A673 (cell line): ENCODE measurements around the gene SPACA6. TPM values are rescaled to one million over a fixed set of nuclear protein-coding genes. Genes with fewer than 3 reads are reported as not detected.
A peak's percentile ranks its signal among the peaks of the same experiment; 100 is the strongest.

Source experiments
- BruUV-seq: library from RNA; stranded (reverse); fragments of 400-500 nt; replicated peaks from 2 replicates; lab custom pipeline; 2021; lab: Mats Ljungman, UMichigan
- CTCF ChIA-PET: fragments of 300-600 bp; sonication (Branson Sonifier 250); formaldehyde crosslinking; loops from one replicate; lab custom pipeline; 2022; ENCODE audit warnings: antibody characterized with exemption; lab: Charles Lee
- POLR2A ChIA-PET: fragments of 300-600 bp; sonication (Branson Sonifier 250); formaldehyde crosslinking; loops from one replicate; lab custom pipeline; 2022; ENCODE audit warnings: antibody characterized with exemption; ENCODE audit not compliant: low non-redundant PET; lab: Charles Lee
- DNase-seq: peaks from one replicate; pipeline ENCODE4 v3.0.0-alpha.2; 2015; ENCODE audit warnings: low spot score
- H3K27ac ChIP-seq: fragments of 200-600 bp; sonication (generic); 2 replicates; pipeline ENCODE4 v1.5.1; 2016; ENCODE audit warnings: mixed run types, low read depth, mild to moderate bottlenecking, mixed read lengths, antibody characterized with exemption, low read length; ENCODE audit not compliant: poor library complexity, severe bottlenecking
- H3K27me3 ChIP-seq: fragments of 200-600 bp; sonication (generic); replicated peaks from 2 replicates; pipeline ENCODE4 v1.6.1; 2017; ENCODE audit warnings: mixed run types, low read depth, mild to moderate bottlenecking, mixed read lengths, antibody characterized with exemption, low read length; ENCODE audit not compliant: insufficient read depth, poor library complexity
- H3K36me3 ChIP-seq: fragments of 200-600 bp; sonication (generic); 2 replicates; pipeline ENCODE4 v1.6.1; 2016; ENCODE audit warnings: mixed run types, mild to moderate bottlenecking, mixed read lengths, antibody characterized with exemption, low read length; ENCODE audit not compliant: insufficient read depth, poor library complexity, severe bottlenecking
- H3K4me1 ChIP-seq: fragments of 200-600 bp; sonication (generic); 2 replicates; pipeline ENCODE4 v1.6.1; 2017; ENCODE audit warnings: mixed run types, mild to moderate bottlenecking, mixed read lengths, antibody characterized with exemption, low read length; ENCODE audit not compliant: insufficient read depth, poor library complexity, severe bottlenecking
- H3K4me3 ChIP-seq: fragments of 200-600 bp; sonication (generic); 2 replicates; pipeline ENCODE4 v1.5.1; 2016; ENCODE audit warnings: low read depth, mixed run types, mild to moderate bottlenecking, mixed read lengths, low read length; ENCODE audit not compliant: poor library complexity, severe bottlenecking
- H3K9me3 ChIP-seq: fragments of 200-600 bp; sonication (generic); 2 replicates; pipeline ENCODE4 v1.6.1; 2016; ENCODE audit warnings: mixed run types, low read depth, mild to moderate bottlenecking, mixed read lengths, antibody characterized with exemption, low read length; ENCODE audit not compliant: poor library complexity, severe bottlenecking
- EZH2 ChIP-seq: fragments of 200-600 bp; sonication (generic); IDR thresholded peaks from 2 replicates; pipeline ENCODE4 v1.6.1; 2017; ENCODE audit warnings: borderline replicate concordance, low read depth, mild to moderate bottlenecking, mixed read lengths, antibody characterized with exemption, low read length; ENCODE audit not compliant: poor library complexity, severe bottlenecking
- intact Hi-C: fragments of 100-400 bp; cut with micrococcal nuclease; formaldehyde crosslinking; loops from one replicate; pipeline ENCODE4 v1.10.0; 2022; ENCODE audit not compliant: unreplicated experiment
- total RNA-seq: library from RNA; stranded (reverse); gene quantifications from 2 replicates; pipeline ENCODE4 v1.2.3, GENCODE V29; 2021
- TF ChIP-seq, protein P1 (sequence below): fragments of 300-800, 200-600 bp; sonication (generic); conservative IDR thresholded peaks from 2 replicates; pipeline ENCODE4 v1.5.1; 2017; ENCODE audit warnings: low read depth, mild to moderate bottlenecking, antibody characterized with exemption, low read length, moderate library complexity, mixed read lengths

The SPACA6 gene
- total RNA-seq, 1 experiment from 2014 or later, result 28.6 TPM

DNA sequence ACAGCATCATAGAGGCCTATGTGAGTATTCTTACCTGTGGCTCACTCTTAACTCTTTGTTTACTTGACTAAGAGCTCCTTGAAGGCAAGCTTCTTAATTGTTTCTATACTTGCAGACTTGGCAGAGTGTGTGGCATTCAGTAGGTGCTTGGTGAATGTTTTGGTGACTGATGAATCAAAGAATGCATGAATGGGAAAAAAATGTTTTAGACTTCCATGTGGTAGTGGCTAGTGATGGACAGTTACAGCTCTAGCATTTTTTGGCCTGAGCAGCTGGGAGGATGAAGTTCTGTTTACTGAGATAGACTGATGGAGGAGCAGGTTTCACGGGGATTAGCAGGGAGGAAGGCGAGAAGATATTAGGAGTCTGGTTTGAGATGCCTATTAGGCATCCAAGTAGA lies 17.0 kb downstream of the SPACA6 start:
- intact Hi-C loops, result no loop called here
- no TSS peak for BruUV-seq
- POLR2A ChIA-PET, result interaction anchor here (0.6 kb wide), 2 partner anchors 8 to 1086 kb away, joined by 3 to 4 read pairs; no protein-coding TSS in a partner anchor
- Histone ChIP-seq H3K4me1 (no peaks in the 10 kb centered on the region), H3K4me3 (no peak overlapping the region), H3K27ac (no peak overlapping the region), H3K27me3 (peaks cover 7% of the 10 kb centered on the region), H3K36me3 (peaks cover 16% of the 10 kb centered on the region), H3K9me3 (no peaks in the 10 kb centered on the region)
- DNase-seq, result no peak
- TF ChIP-seq EZH2, result no peak
- TF ChIP-seq, protein P1, sequence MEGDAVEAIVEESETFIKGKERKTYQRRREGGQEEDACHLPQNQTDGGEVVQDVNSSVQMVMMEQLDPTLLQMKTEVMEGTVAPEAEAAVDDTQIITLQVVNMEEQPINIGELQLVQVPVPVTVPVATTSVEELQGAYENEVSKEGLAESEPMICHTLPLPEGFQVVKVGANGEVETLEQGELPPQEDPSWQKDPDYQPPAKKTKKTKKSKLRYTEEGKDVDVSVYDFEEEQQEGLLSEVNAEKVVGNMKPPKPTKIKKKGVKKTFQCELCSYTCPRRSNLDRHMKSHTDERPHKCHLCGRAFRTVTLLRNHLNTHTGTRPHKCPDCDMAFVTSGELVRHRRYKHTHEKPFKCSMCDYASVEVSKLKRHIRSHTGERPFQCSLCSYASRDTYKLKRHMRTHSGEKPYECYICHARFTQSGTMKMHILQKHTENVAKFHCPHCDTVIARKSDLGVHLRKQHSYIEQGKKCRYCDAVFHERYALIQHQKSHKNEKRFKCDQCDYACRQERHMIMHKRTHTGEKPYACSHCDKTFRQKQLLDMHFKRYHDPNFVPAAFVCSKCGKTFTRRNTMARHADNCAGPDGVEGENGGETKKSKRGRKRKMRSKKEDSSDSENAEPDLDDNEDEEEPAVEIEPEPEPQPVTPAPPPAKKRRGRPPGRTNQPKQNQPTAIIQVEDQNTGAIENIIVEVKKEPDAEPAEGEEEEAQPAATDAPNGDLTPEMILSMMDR, result no peak
- CTCF ChIA-PET, result interaction anchor here (0.6 kb wide), 1 partner anchor 10 kb away, joined by 4 read pairs; no protein-coding TSS in a partner anchor

DNA sequence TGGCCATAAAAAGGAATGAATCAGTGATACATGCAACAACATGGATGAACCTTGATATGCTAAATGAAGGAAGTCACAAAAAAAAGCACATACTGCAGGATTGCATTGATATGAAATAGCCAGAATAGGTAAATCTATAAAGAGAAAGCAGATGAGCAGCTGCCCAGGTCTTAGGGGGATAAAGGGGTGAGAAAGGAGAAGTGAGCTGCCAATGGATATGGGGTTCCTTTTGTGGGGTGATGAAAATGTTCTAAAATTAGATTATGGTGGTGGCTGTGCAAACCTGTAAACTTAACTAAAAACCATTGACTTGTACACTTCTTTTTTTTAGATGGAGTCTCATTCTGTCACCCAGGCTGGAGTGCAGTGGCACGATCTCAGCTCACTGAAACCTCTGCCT lies 18.6 kb downstream of the SPACA6 start:
- Histone ChIP-seq H3K36me3 (peaks cover 3% of the 10 kb centered on the region), H3K4me1 (no peaks in the 10 kb centered on the region), H3K27me3 (peaks cover 16% of the 10 kb centered on the region), H3K4me3 (no peak overlapping the region), H3K9me3 (no peaks in the 10 kb centered on the region), H3K27ac (no peak overlapping the region)
- BruUV-seq, result no TSS peak
- DNase-seq, result no peak
- POLR2A ChIA-PET, result no interaction called here
- intact Hi-C loops, result no loop called here
- CTCF ChIA-PET, result no interaction called here
- no peak for TF ChIP-seq EZH2
- TF ChIP-seq, protein P1, result no peak

DNA sequence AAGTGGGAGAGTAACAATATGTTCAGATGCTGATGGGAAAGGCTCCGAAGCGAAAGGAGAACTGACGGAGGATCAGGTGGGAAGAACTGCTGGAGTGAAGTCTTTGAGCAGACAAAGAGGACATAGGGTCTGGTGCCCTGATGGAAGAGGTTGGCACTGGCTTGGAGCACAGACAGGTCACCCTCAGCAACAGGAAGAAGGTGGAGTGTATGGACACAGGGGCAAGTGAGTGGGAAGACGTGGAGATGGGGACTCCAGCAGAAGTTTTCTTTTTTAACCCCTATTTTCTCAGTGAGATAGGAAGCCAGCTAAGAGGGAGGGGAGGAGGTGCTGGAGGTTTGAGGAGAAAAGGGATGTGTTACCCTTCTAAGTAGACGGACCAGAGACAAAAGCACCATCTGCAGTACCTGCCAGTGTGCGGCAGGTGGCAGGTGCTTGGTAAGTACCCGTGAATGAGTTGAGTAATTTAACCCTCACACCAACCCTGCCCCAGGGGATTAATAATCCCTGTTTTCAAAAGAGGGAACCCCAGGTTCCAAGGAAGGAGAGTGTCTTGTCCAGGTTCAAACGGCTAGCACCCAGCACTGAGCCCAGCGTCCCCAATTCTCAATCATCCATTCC lies 19.4 kb downstream of the SPACA6 start:
- Histone ChIP-seq H3K9me3 (no peaks in the 10 kb centered on the region), H3K27ac (no peak overlapping the region), H3K4me3 (no peak overlapping the region), H3K27me3 (peaks cover 25% of the 10 kb centered on the region), H3K4me1 (no peaks in the 10 kb centered on the region), H3K36me3 (no peaks in the 10 kb centered on the region)
- peak; percentile 68 for DNase-seq
- ChIA-PET POLR2A (no interaction called here), CTCF (no interaction called here)
- intact Hi-C loops, result no loop called here
- no TSS peak for BruUV-seq
- TF ChIP-seq, protein P1, result peak; percentile 43
- no peak for TF ChIP-seq EZH2
